ENCODE results near the gene LRRC43. TPM values are rescaled to one million over a fixed set of nuclear protein-coding genes. Genes with fewer than 3 reads are reported as not detected.

Gene LRRC43
- total RNA-seq: under 1 TPM in 1 of 4 donors, not detected in 3; 0.64 TPM

DNA sequence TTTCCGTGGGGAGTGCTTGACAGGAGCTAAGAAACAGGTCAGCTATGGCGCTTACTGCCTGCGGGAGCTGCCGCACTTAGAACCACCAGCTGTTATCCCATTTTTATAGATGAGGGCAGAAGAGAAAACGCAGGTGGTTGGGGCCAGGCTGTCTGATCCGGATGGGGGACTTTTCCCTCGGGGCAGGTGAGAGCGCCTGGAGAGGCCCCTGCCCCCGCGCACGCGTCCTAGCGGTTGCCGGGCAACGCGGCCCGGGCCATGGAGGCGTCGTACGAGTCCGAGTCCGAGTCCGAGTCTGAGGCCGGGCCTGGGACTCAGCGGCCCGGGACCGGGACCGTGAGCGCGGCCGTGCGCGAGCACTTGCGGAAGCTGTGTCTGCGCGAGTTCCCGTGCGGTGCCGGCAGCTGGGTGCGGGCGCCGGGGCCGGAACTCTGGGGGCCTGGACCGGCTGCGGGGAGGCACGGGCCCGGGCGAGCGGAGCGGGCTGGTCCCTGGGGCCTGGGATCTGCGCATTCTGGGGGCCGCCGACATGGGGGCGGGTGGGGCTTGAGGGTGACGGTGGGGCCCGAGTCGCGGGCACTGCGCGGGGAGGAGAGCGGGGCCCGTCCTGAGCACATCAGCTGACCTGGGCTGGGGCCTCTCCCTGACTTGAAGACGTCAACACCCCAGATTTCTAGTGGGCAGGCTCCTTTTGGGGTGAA, at the start of gene LRRC43:
Gene LRRC43, plus strand, starts transcription at position 237 of the 701 bp plus-strand sequence. Its CDS starts 22 bp downstream, at position 259.
- Histone ChIP-seq H3K9me3 (no peaks in the 10 kb centered on the region), H3K4me1 (peaks cover 5 to 9% (median 7%) of the 10 kb centered on the region in 4 donors), H3K27me3 (peaks cover 6% of the 10 kb centered on the region), H3K36me3 (no peaks in the 10 kb centered on the region), H3K4me3 (peak within 1 kb of the TSS; percentile 21 to 51 (median 46)), H3K27ac (no peak within 1 kb of the TSS)
- TF ChIP-seq POLR2AphosphoS5 (IDR thresholded peaks at IDR 0.05): no peak
- DNase-seq: peak; percentile 41
- 5% methylated on average over 48 of the region's 63 CpGs; no CpG with 5 or more reads in 1 of the 2 donors for WGBS, 2 donors (ENCODE audit: low coverage in 1 of 2)
- in situ Hi-C loops (cut with MboI; ENCODE audit: low pct_ligation_motif_present in 1 of 4, low pct_unique_long_range_greater_than_20kb in 1 of 4, low sequenced_read_pairs in 3 of 4) (loop anchor here in 2 of 4 donors (10.0 to 25.0 kb wide), 2 partner anchors 48 to 271 kb away; partner anchors contain the start of gene CFAP251 (in 1 of the 2)), intact Hi-C loops (cut with DNase I; ENCODE audit: low total_unique reads) (no loop called here)

- in situ Hi-C loops (cut with MboI; ENCODE audit: low pct_ligation_motif_present in 1 of 4, low pct_unique_long_range_greater_than_20kb in 1 of 4, low sequenced_read_pairs in 3 of 4) (loop anchor here in 1 of 4 donors (10.0 kb wide), 1 partner anchor 51 kb away; the partner anchor contains the start of gene LRRC43), intact Hi-C loops (cut with DNase I; ENCODE audit: low total_unique reads) (no loop called here)
- 82% methylated on average over 28 of the region's 28 CpGs; no CpG with 5 or more reads in 1 of the 2 donors for WGBS, 2 donors (ENCODE audit: low coverage in 1 of 2)
- Histone ChIP-seq H3K4me1 (no peaks in the 10 kb centered on the region), H3K36me3 (peaks cover 0 to 80% (median 25%) of the 10 kb centered on the region in 4 donors), H3K27ac (no peak overlapping the region), H3K27me3 (no peaks in the 10 kb centered on the region), H3K9me3 (no peaks in the 10 kb centered on the region), H3K4me3 (no peak overlapping the region)
- no peak for TF ChIP-seq EP300 (IDR thresholded peaks at IDR 0.05; ENCODE audit: low read depth)
- peak in 1 of 3 donors; percentile 18 for TF ChIP-seq POLR2AphosphoS5 (IDR thresholded peaks at IDR 0.05)
- DNase-seq: no peak
Observed at GRCh38 chr12:122133192-122133950, 49.6 kb upstream of the LRRC43 start.

DNA sequence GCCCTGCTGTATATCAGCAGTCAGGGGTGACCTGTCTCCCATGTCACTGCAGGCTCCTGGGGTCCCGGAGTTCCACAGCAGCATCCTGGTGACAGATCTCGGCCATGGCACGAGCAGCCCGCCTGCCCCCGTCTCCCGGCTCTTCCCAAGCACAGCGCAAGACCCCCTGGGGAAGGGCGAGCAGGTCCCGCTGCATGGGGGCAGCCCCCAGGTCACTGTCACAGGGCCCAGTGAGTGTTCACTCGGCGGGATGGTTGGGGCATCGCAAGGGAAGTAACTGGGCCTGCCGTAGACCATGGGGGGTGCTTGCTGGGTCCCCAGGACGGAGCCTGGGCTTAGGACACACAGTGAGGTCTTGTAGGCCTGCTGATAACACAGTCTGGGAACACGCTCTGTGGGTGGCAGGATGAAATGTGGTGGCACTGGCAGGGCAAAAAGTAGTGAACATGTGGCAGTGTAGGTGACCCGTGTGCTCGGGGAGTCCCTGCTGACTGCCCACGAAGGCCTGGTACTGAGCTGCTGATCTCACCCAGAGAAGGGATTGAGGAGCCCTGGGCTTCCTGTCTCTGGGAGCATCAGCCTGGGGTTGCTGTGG, 47.4 kb upstream of the LRRC43 start:
- Histone ChIP-seq H3K9me3 (no peaks in the 10 kb centered on the region), H3K36me3 (peaks cover 0 to 74% (median 24%) of the 10 kb centered on the region in 4 donors), H3K4me3 (no peak overlapping the region), H3K27me3 (no peaks in the 10 kb centered on the region), H3K4me1 (no peaks in the 10 kb centered on the region), H3K27ac (no peak overlapping the region)
- intact Hi-C loops (cut with DNase I; ENCODE audit: low total_unique reads) (no loop called here), in situ Hi-C loops (cut with MboI; ENCODE audit: low pct_ligation_motif_present in 1 of 4, low pct_unique_long_range_greater_than_20kb in 1 of 4, low sequenced_read_pairs in 3 of 4) (loop anchor here in 1 of 4 donors (10.0 kb wide), 1 partner anchor 49 kb away; the partner anchor contains the start of gene LRRC43)
- WGBS, 2 donors (ENCODE audit: low coverage in 1 of 2): 96% methylated on average over 18 of the region's 18 CpGs; no CpG with 5 or more reads in 1 of the 2 donors
- no peak for TF ChIP-seq POLR2AphosphoS5 (IDR thresholded peaks at IDR 0.05)
- no peak for DNase-seq

DNA sequence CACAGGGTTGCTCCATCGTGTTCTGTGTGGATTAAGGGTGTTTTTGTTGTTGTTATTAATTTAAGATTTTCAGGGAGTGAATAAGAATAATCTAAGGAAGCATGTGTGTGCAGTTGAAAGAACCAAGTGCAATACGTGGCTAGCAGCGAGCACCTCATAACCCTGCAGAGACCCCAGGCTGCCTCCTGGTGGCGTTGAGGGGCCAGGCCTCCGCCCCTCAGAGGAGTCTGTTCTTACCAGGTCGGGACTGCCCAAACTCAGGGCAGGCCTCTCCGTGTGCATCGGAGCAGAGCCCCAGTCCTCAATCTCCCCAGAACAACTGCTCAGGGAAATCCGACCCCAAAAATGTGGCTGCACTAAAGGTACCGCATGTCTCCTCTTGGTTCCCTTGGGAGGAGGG, 45.7 kb upstream of the LRRC43 start:
- in situ Hi-C loops (cut with MboI; ENCODE audit: low pct_ligation_motif_present in 1 of 4, low pct_unique_long_range_greater_than_20kb in 1 of 4, low sequenced_read_pairs in 3 of 4): loop anchor here in 1 of 4 donors (10.0 kb wide), 1 partner anchor 48 kb away; the partner anchor contains the start of gene LRRC43
- TF ChIP-seq POLR2AphosphoS5 (IDR thresholded peaks at IDR 0.05) (no peak), CTCF (IDR thresholded peaks at IDR 0.05) (no peak), POLR2A (IDR thresholded peaks at IDR 0.05) (no peak), EP300 (IDR thresholded peaks at IDR 0.05; ENCODE audit: low read depth) (no peak)

DNA sequence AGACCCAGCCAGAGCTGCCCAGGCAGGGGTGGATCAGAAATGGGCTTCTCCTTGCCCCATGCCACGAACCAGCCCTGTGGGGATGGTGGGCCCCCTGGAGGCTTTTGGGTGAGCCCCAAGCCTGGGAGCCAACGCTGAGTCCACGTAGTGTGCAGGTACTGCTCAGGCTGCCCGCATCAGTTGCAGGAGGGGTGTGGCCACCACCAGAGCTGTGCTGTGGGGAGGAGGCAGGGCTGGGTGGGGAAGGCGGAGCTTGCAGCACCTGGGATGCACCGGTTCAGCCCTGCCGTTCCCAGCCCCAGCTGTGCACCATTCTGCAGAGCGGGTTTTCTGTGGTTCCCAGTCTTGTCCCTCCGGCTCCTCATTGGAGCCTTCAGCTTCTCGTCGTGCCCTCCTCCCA, 45.2 kb upstream of the LRRC43 start:
- Histone ChIP-seq H3K9me3 (no peaks in the 10 kb centered on the region), H3K27ac (no peak overlapping the region), H3K36me3 (peaks cover 0 to 87% (median 35%) of the 10 kb centered on the region in 4 donors), H3K4me3 (no peak overlapping the region), H3K27me3 (no peaks in the 10 kb centered on the region), H3K4me1 (no peaks in the 10 kb centered on the region)
- DNase-seq: no peak
- 70% methylated on average over 11 of the region's 11 CpGs; no CpG with 5 or more reads in 1 of the 2 donors for WGBS, 2 donors (ENCODE audit: low coverage in 1 of 2)
- intact Hi-C loops (cut with DNase I; ENCODE audit: low total_unique reads): no loop called here
- in situ Hi-C loops (cut with MboI; ENCODE audit: low pct_ligation_motif_present in 1 of 4, low pct_unique_long_range_greater_than_20kb in 1 of 4, low sequenced_read_pairs in 3 of 4): loop anchor here in 1 of 4 donors (10.0 kb wide), 1 partner anchor 47 kb away; the partner anchor contains the start of gene LRRC43
- TF ChIP-seq EP300 (IDR thresholded peaks at IDR 0.05; ENCODE audit: low read depth) (no peak), POLR2A (IDR thresholded peaks at IDR 0.05) (no peak), CTCF (IDR thresholded peaks at IDR 0.05) (no peak), POLR2AphosphoS5 (IDR thresholded peaks at IDR 0.05) (no peak)

More for the DNA sequence above, 45.7 kb upstream of the LRRC43 start:
- peaks cover 0 to 87% (median 35%) of the 10 kb centered on the region in 4 donors for H3K36me3 ChIP-seq
- H3K27ac ChIP-seq: no peak overlapping the region
- no peaks in the 10 kb centered on the region for H3K27me3 ChIP-seq
- WGBS, 2 donors (ENCODE audit: low coverage in 1 of 2): 76 to 83% methylated on average over 1 to 10 of the region's 10 CpGs
- H3K4me1 ChIP-seq: no peaks in the 10 kb centered on the region
- no peak overlapping the region for H3K4me3 ChIP-seq
- intact Hi-C loops (cut with DNase I; ENCODE audit: low total_unique reads): no loop called here
- DNase-seq: no peak
- no peaks in the 10 kb centered on the region for H3K9me3 ChIP-seq
